WTC11 (cell line): Measurements from ENCODE around the gene TMEM115.

Experiments used
- CREB1 ChIP-seq: sonication (generic); formaldehyde crosslinking; IDR thresholded peaks from 2 replicates; pipeline ENCODE4 v1.8.0; 2023; ENCODE audit warnings: mild to moderate bottlenecking, missing genetic modification reagents
- CTCF ChIP-seq: fragments of 200-600 bp; IDR thresholded peaks from 2 replicates; pipeline ENCODE4 v1.8.0; 2022; ENCODE audit warnings: antibody characterized with exemption
- E2F4 ChIP-seq: sonication (generic); formaldehyde crosslinking; IDR thresholded peaks from 2 replicates; pipeline ENCODE4 v1.8.1; 2022; ENCODE audit warnings: low read depth, mild to moderate bottlenecking, moderate library complexity, missing genetic modification reagents, borderline replicate concordance
- ELF4 ChIP-seq: sonication (generic); formaldehyde crosslinking; IDR thresholded peaks from 2 replicates; pipeline ENCODE4 v1.8.1; 2022; ENCODE audit warnings: low read depth, mild to moderate bottlenecking, moderate library complexity, missing genetic modification reagents
- ETV6 ChIP-seq: sonication (generic); formaldehyde crosslinking; IDR thresholded peaks from 2 replicates; pipeline ENCODE4 v1.8.1; 2022; ENCODE audit warnings: mild to moderate bottlenecking, missing genetic modification reagents
- FOXJ3 ChIP-seq: sonication (generic); formaldehyde crosslinking; IDR thresholded peaks from 2 replicates; pipeline ENCODE4 v1.9.0; 2021; ENCODE audit warnings: missing genetic modification reagents, mild to moderate bottlenecking, borderline replicate concordance
- MXD4 ChIP-seq: fragments of 250-450 bp; sonication (Bioruptor Pico); IDR thresholded peaks from 2 replicates; pipeline ENCODE4 v1.8.0; 2021; ENCODE audit warnings: mild to moderate bottlenecking, moderate library complexity, borderline replicate concordance
- NR2C2 ChIP-seq: sonication (generic); formaldehyde crosslinking; IDR thresholded peaks from 2 replicates; pipeline ENCODE4 v1.8.0; 2022; ENCODE audit warnings: mild to moderate bottlenecking, missing genetic modification reagents
- OVOL2 ChIP-seq: fragments of 250-450 bp; sonication (Bioruptor Pico); IDR thresholded peaks from 2 replicates; pipeline ENCODE4 v1.9.0; 2021; ENCODE audit warnings: mild to moderate bottlenecking, borderline replicate concordance
- PRDM15 ChIP-seq: sonication (generic); formaldehyde crosslinking; IDR thresholded peaks from 2 replicates; pipeline ENCODE4 v1.8.0; 2022; ENCODE audit warnings: missing genetic modification reagents
- RELA ChIP-seq: sonication (generic); formaldehyde crosslinking; IDR thresholded peaks from 2 replicates; pipeline ENCODE4 v1.8.1; 2022; ENCODE audit warnings: missing genetic modification reagents, mild to moderate bottlenecking, borderline replicate concordance
- TEAD4 ChIP-seq: sonication (generic); formaldehyde crosslinking; IDR thresholded peaks from 2 replicates; pipeline ENCODE4 v1.8.0; 2022; ENCODE audit warnings: mild to moderate bottlenecking, missing genetic modification reagents
- TP53 ChIP-seq: sonication (generic); formaldehyde crosslinking; IDR thresholded peaks from 2 replicates; pipeline ENCODE4 v1.8.1; 2023; ENCODE audit warnings: mild to moderate bottlenecking, missing genetic modification reagents
- ZNF281 ChIP-seq: sonication (generic); formaldehyde crosslinking; IDR thresholded peaks from 2 replicates; pipeline ENCODE4 v1.8.0; 2023; ENCODE audit warnings: mild to moderate bottlenecking, missing genetic modification reagents

- no peak for TF ChIP-seq NR2C2 (CRISPR knock-in tag)
- TF ChIP-seq CTCF = no peak
- no peak for TF ChIP-seq RELA (CRISPR knock-in tag)
- no peak for TF ChIP-seq E2F4 (CRISPR knock-in tag)
- TF ChIP-seq ETV6 (CRISPR knock-in tag) = no peak
- TF ChIP-seq FOXJ3 = no peak
- no peak for TF ChIP-seq MXD4 (CRISPR knock-in tag)
- no peak for TF ChIP-seq TP53 (CRISPR knock-in tag)
- TF ChIP-seq CREB1 = no peak
- TF ChIP-seq ELF4 = no peak
- no peak for TF ChIP-seq ZNF281 (CRISPR knock-in tag)
- no peak for TF ChIP-seq PRDM15
- TF ChIP-seq OVOL2 (CRISPR knock-in tag) = no peak
- no peak for TF ChIP-seq TEAD4 (CRISPR knock-in tag)
Measured at GRCh38 chr3:50342813-50343633, 16.3 kb downstream of the TMEM115 start.
